GM23248 (cell line): Measurements from ENCODE around the gene PLPPR1. TPM values are rescaled to one million over a fixed set of nuclear protein-coding genes. Genes with fewer than 3 reads are reported as not detected.

Experiments used
- DNase-seq: peaks from one replicate; pipeline ENCODE4 v3.0.0-alpha.2; 2015
- H2AFZ ChIP-seq: fragments of 200-600 bp; sonication (generic); 2 replicates; pipeline ENCODE4 v1.6.1; 2016; ENCODE audit warnings: antibody characterized with exemption
- H3F3A ChIP-seq: fragments of 200-600 bp; sonication (generic); 2 replicates; pipeline ENCODE4 v1.6.1; 2016; ENCODE audit warnings: mild to moderate bottlenecking, antibody characterized with exemption, mixed run types; ENCODE audit not compliant: insufficient read depth
- H3K27ac ChIP-seq: fragments of 200-600 bp; sonication (generic); 2 replicates; pipeline ENCODE4 v1.5.1; 2016; ENCODE audit warnings: mild to moderate bottlenecking
- H3K27me3 ChIP-seq: fragments of 200-600 bp; sonication (generic); replicated peaks from 2 replicates; pipeline ENCODE4 v1.6.1; 2016; ENCODE audit warnings: mild to moderate bottlenecking; ENCODE audit not compliant: insufficient read depth
- H3K36me3 ChIP-seq: fragments of 200-600 bp; sonication (generic); 2 replicates; pipeline ENCODE4 v1.6.1; 2016; ENCODE audit warnings: low read depth, mild to moderate bottlenecking
- H3K4me1 ChIP-seq: fragments of 200-600 bp; sonication (generic); 2 replicates; pipeline ENCODE4 v1.6.1; 2016; ENCODE audit warnings: mild to moderate bottlenecking; ENCODE audit not compliant: insufficient read depth
- H3K4me2 ChIP-seq: fragments of 200-600 bp; sonication (generic); one replicate; pipeline ENCODE4 v1.6.1; 2016; ENCODE audit warnings: mild to moderate bottlenecking; ENCODE audit not compliant: unreplicated experiment
- H3K4me3 ChIP-seq: fragments of 200-600 bp; sonication (generic); 2 replicates; pipeline ENCODE4 v1.5.1; 2016; ENCODE audit warnings: mild to moderate bottlenecking
- H3K79me2 ChIP-seq: fragments of 200-600 bp; sonication (generic); 2 replicates; pipeline ENCODE4 v1.6.1; 2016; ENCODE audit warnings: mild to moderate bottlenecking; ENCODE audit not compliant: insufficient read depth
- H3K9ac ChIP-seq: fragments of 200-600 bp; sonication (generic); 2 replicates; pipeline ENCODE4 v1.6.1; 2016; ENCODE audit warnings: mild to moderate bottlenecking
- H3K9me2 ChIP-seq: fragments of 200-600 bp; sonication (generic); 2 replicates; pipeline ENCODE4 v1.6.1; 2016; ENCODE audit warnings: mixed run types, mild to moderate bottlenecking, moderate library complexity; ENCODE audit not compliant: insufficient read depth
- H3K9me3 ChIP-seq: fragments of 200-600 bp; sonication (generic); one replicate; pipeline ENCODE4 v1.6.1; 2017; ENCODE audit warnings: low read depth
- H4K20me1 ChIP-seq: fragments of 200-600 bp; sonication (generic); 2 replicates; pipeline ENCODE4 v1.6.0; 2016; ENCODE audit not compliant: insufficient read depth
- EZH2 ChIP-seq: fragments of 200-600 bp; sonication (generic); IDR thresholded peaks from 2 replicates; pipeline ENCODE4 v1.6.1; 2018; ENCODE audit warnings: antibody characterized with exemption, mild to moderate bottlenecking; ENCODE audit not compliant: insufficient read depth, poor library complexity, severe bottlenecking
- EZH2phosphoT487 ChIP-seq: fragments of 200-600 bp; sonication (generic); IDR thresholded peaks from 2 replicates; pipeline ENCODE4 v1.6.1; 2018; ENCODE audit warnings: antibody characterized with exemption, moderate library complexity, mild to moderate bottlenecking, low read depth; ENCODE audit not compliant: insufficient read depth
- WGBS, 2 experiments: methylation state at CpG; one replicate each; pipeline ENCODE4 v1.1.6; 2015 to 2017; ENCODE audit warnings: low lambda C conversion rate in 2 of 2, low coverage in 1 of 2; ENCODE audit errors: missing lambda C conversion rate in 2 of 2; 5-methylcytosine and 5-hydroxymethylcytosine counted together
- in situ Hi-C: fragments of 300-500 bp; cut with MboI; formaldehyde crosslinking; loops from 2 replicates; pipeline ENCODE4 v1.15.0; 2020
- polyA plus RNA-seq: library from polyadenylated mRNA; unstranded; fragments of >200 nt; fragmentation: Nextera tagmentation; extraction: Ambion mirVana; gene quantifications from 2 replicates; pipeline ENCODE4 v1.2.1, GENCODE V29; 2016
- total RNA-seq: library from RNA; depleted of rRNA; stranded (reverse); fragments of >200 nt; shearing (Covaris generic); gene quantifications from 2 replicates; pipeline ENCODE4 v1.2.3, GENCODE V29; 2014

Gene PLPPR1
- total and polyA plus RNA-seq, 2 experiments from 2014 or later, result not detected

DNA sequence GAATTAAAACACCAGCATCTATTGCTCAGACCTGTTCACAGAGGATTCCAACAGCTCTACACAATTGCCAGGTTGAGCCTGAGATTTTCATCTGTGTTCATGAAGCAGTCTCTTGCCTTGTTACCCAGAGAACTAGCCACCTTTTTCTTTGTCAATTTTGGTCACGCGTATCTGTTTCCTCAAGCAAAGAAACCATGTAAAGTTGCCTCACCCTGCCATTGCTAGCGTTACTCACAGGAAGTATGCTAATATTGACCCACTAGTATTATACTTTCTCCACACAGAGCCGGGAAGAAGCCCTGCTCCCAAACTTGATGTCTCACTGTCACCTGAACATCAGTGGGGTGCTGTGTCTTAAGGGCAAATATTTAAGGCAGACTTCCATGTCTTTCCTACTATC, 168.5 kb downstream of the PLPPR1 start:
- Histone ChIP-seq H3F3A (no peaks in the 10 kb centered on the region), H3K4me3 (no peak overlapping the region), H3K9ac (no peak overlapping the region), H3K4me1 (no peaks in the 10 kb centered on the region), H3K9me2 (no peaks in the 10 kb centered on the region), H2AFZ (no peak overlapping the region), H3K9me3 (no peaks in the 10 kb centered on the region), H3K36me3 (no peaks in the 10 kb centered on the region), H3K27me3 (no peaks in the 10 kb centered on the region), H3K4me2 (no peak overlapping the region), H3K79me2 (no peaks in the 10 kb centered on the region), H3K27ac (no peak overlapping the region), H4K20me1 (no peaks in the 10 kb centered on the region)
- TF ChIP-seq EZH2phosphoT487 (no peak), EZH2 (no peak)
- in situ Hi-C loops, result no loop called here
- DNase-seq, result no peak
- 60 to 67% methylated on average over 4 of the region's 4 CpGs for WGBS, 2 experiments

DNA sequence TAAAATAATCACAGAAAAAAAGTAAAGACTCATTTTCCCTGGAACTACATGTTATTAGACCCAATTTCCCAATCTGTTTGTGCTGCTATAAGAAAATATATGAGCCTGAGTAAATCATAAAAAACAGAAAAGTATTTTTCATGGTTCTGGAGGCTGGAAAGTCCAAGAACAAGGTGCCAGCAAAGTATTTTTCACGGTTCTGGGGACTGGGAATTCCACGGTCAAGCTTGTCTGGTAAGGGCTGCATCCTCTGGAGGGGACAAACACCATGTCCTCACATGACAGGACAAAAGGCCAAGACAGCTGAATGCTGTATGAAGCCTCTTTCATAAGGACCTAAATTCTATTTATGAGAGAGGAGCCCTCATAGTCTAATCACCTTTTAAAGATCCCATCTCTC, 172.3 kb downstream of the PLPPR1 start:
- Histone ChIP-seq H3F3A (no peaks in the 10 kb centered on the region), H3K79me2 (no peaks in the 10 kb centered on the region), H2AFZ (no peak overlapping the region), H3K4me1 (no peaks in the 10 kb centered on the region), H3K4me3 (no peak overlapping the region), H3K9ac (no peak overlapping the region), H3K9me3 (no peaks in the 10 kb centered on the region), H3K4me2 (no peak overlapping the region), H4K20me1 (no peaks in the 10 kb centered on the region), H3K27me3 (no peaks in the 10 kb centered on the region), H3K27ac (no peak overlapping the region), H3K9me2 (no peaks in the 10 kb centered on the region), H3K36me3 (no peaks in the 10 kb centered on the region)
- no peak for TF ChIP-seq EZH2
- in situ Hi-C loops, result no loop called here
- WGBS, 2 experiments, result 8 to 11% methylated on average over 2 of the region's 2 CpGs
- no peak for DNase-seq

DNA sequence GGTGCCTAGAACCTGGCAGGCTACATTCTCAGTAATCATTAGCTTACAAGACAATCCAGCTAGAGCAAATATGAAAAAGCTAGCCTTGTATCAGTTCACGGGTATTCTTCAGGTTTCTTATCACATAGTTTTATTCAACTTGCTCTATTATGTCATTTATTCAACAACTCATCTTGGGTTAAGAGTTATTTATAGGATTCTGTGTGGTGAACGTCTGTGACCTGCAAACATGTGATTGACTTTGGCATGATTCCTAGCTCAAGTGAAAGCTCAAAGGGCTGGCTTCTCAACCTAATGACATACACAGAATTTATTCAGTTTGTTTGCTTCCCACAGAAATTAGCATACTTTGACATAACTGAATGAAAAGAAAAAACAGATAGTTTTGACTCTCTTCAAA, 173.1 kb downstream of the PLPPR1 start:
- in situ Hi-C loops, result no loop called here
- H3K27me3 ChIP-seq, result no peaks in the 10 kb centered on the region
- H3K9ac ChIP-seq, result no peak overlapping the region
- no peaks in the 10 kb centered on the region for H3K9me2 ChIP-seq
- H3K9me3 ChIP-seq, result no peaks in the 10 kb centered on the region
- no peaks in the 10 kb centered on the region for H3K36me3 ChIP-seq
- no peaks in the 10 kb centered on the region for H3K79me2 ChIP-seq
- TF ChIP-seq EZH2phosphoT487, result no peak
- TF ChIP-seq EZH2, result no peak
- H4K20me1 ChIP-seq, result no peaks in the 10 kb centered on the region
- no peak overlapping the region for H3K4me3 ChIP-seq
- H3F3A ChIP-seq, result no peaks in the 10 kb centered on the region
- no peak for DNase-seq
- no peaks in the 10 kb centered on the region for H3K4me1 ChIP-seq
- no peak overlapping the region for H3K27ac ChIP-seq
- 9 to 10% methylated on average over 2 of the region's 2 CpGs for WGBS, 2 experiments
- H2AFZ ChIP-seq, result no peak overlapping the region
- no peak overlapping the region for H3K4me2 ChIP-seq

DNA sequence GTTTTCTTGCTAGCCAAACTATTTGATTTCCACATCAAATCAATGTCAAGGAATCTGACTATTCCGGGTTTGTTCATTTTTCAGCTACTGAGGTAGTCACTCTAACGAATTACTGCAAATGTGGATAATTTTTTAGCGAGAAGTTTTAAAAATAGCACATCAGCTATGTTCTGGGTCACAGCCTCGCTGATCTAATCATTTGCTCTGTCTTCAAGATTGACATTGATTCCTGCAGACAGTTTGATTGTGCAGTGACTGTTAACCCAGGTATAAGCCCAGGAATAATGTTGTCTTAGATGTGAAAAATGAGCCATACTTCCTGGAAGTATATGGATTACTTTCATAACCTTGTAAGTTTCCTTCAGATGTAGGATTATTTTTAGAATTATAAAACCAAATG, 181.1 kb downstream of the PLPPR1 start:
- no peaks in the 10 kb centered on the region for H3K27me3 ChIP-seq
- no peak overlapping the region for H3K27ac ChIP-seq
- no peaks in the 10 kb centered on the region for H3K9me3 ChIP-seq
- H2AFZ ChIP-seq, result no peak overlapping the region
- no peaks in the 10 kb centered on the region for H3F3A ChIP-seq
- H3K36me3 ChIP-seq, result no peaks in the 10 kb centered on the region
- H3K4me3 ChIP-seq, result no peak overlapping the region
- TF ChIP-seq EZH2 (no peak), EZH2phosphoT487 (no peak)
- DNase-seq, result no peak
- no peaks in the 10 kb centered on the region for H3K79me2 ChIP-seq
- no peaks in the 10 kb centered on the region for H4K20me1 ChIP-seq
- no peak overlapping the region for H3K9ac ChIP-seq
- WGBS, 2 experiments, result 9 to 16% methylated on average over 4 of the region's 4 CpGs
- H3K4me2 ChIP-seq, result no peak overlapping the region
- H3K9me2 ChIP-seq, result no peaks in the 10 kb centered on the region
- in situ Hi-C loops, result no loop called here
- no peaks in the 10 kb centered on the region for H3K4me1 ChIP-seq

DNA sequence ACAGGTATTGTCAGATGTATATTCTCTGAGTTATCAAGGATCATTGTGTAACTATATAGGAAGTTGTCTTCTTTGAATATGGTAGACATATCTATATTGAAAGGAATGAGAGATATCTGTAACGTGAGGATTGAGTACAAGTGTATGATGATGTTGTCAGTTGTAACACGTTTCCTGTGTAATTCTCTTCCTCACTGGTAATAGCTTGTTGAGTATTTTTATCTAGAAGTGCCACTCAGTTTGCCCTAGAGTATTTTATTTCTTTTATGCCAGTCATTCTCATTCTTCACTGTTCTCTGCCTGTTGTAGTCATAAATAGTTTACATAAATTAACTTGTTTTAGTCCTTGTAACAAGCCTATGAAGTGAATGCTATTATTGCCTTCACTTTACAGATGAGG, 184.1 kb downstream of the PLPPR1 start:
- Histone ChIP-seq H3K4me1 (no peaks in the 10 kb centered on the region), H3K36me3 (no peaks in the 10 kb centered on the region), H3K27me3 (no peaks in the 10 kb centered on the region), H3K9ac (no peak overlapping the region), H3K27ac (no peak overlapping the region), H3K4me2 (no peak overlapping the region), H2AFZ (no peak overlapping the region), H3F3A (no peaks in the 10 kb centered on the region), H3K9me3 (no peaks in the 10 kb centered on the region), H4K20me1 (no peaks in the 10 kb centered on the region), H3K9me2 (no peaks in the 10 kb centered on the region), H3K4me3 (no peak overlapping the region), H3K79me2 (no peaks in the 10 kb centered on the region)
- no peak for TF ChIP-seq EZH2phosphoT487
- no peak for TF ChIP-seq EZH2
- 14 to 18% methylated on average over 2 of the region's 2 CpGs for WGBS, 2 experiments
- DNase-seq, result no peak
- in situ Hi-C loops, result no loop called here
